HCT116 (cell line): ENCODE data around the gene H2AZ1. TPM values are rescaled to one million over a fixed set of nuclear protein-coding genes. Genes with fewer than 3 reads are reported as not detected.

Experiments used
- ATAC-seq: fragments of 200-7000 bp; cut with Tn5 transposase; 2 replicates; pipeline ENCODE4 v1.9.1; 2020; ENCODE audit warnings: mild to moderate bottlenecking, moderate library complexity
- BruUV-seq: library from RNA; stranded (reverse); fragments of 400-500 nt; replicated peaks from 2 replicates; lab custom pipeline; 2021; lab: Mats Ljungman, UMichigan
- CTCF ChIA-PET: fragments of 300-600 bp; sonication (Branson Sonifier 250); formaldehyde crosslinking; loops from one replicate; lab custom pipeline; 2021; ENCODE audit warnings: antibody characterized with exemption; lab: Charles Lee
- POLR2A ChIA-PET: fragments of 300-600, 350-600 bp; sonication (Branson Sonifier 250); formaldehyde crosslinking; loops from one replicate; lab custom pipeline; 2021; ENCODE audit warnings: antibody characterized with exemption; lab: Charles Lee
- RAD21 ChIA-PET, 2 experiments: fragments of 300-600 bp; sonication (Branson Sonifier 250); formaldehyde crosslinking; loops; one replicate each; lab custom pipeline; 2023; ENCODE audit warnings: low total read pairs in 2 of 2; ENCODE audit not compliant: uncharacterized antibody in 2 of 2, unreplicated experiment in 2 of 2, low non-redundant PET in 1 of 2; lab: Charles Lee
- DNase-seq: peaks from one replicate; pipeline ENCODE4 v3.0.0-alpha.2; 2010; ENCODE audit warnings: low read depth, low spot score
- H2AFZ ChIP-seq: fragments of 200-600 bp; shearing (Covaris generic), sonication (generic); 2 replicates; pipeline ENCODE4 v1.6.1; 2017; ENCODE audit warnings: low read depth, mixed run types, mixed read lengths, antibody characterized with exemption, low read length; ENCODE audit not compliant: poor library complexity, severe bottlenecking
- H3K27ac ChIP-seq: 2 replicates; pipeline ENCODE4 v1.5.1; 2012; ENCODE audit warnings: low read depth, low read length
- H3K27me3 ChIP-seq: fragments of 200-600 bp; sonication (generic); 2 replicates; pipeline ENCODE4 v1.6.1; 2016; ENCODE audit warnings: mixed run types, low read length, mixed read lengths; ENCODE audit not compliant: insufficient read depth
- H3K36me3 ChIP-seq, 2 experiments: fragments of 200-500 bp in 1 of 2; fragments of 200-600 bp in 1 of 2; sonication (Bioruptor generic) in 1 of 2; sonication (generic) in 1 of 2; 2 replicates each; pipeline versions ENCODE4 v1.5.1 to v1.6.1; 2014 to 2016; ENCODE audit warnings: low read length in 2 of 2, inconsistent platforms in 1 of 2, mixed read lengths in 1 of 2, mixed run types in 1 of 2; ENCODE audit not compliant: insufficient read depth in 2 of 2, control insufficient read depth in 1 of 2
- H3K4me1 ChIP-seq, 2 experiments: fragments of 200-600 bp in 1 of 2; sonication (generic) in 1 of 2; 2 replicates each; pipeline versions ENCODE4 v1.5.1 to v1.6.1; 2012 to 2017; ENCODE audit warnings: low read length in 2 of 2, inconsistent platforms in 1 of 2, mild to moderate bottlenecking in 1 of 2, mixed read lengths in 1 of 2, mixed run types in 1 of 2, moderate library complexity in 1 of 2; ENCODE audit not compliant: insufficient read depth in 2 of 2, control insufficient read depth in 1 of 2
- H3K4me2 ChIP-seq: fragments of 200-600 bp; sonication (generic); 2 replicates; pipeline ENCODE4 v1.6.1; 2017; ENCODE audit warnings: mixed run types, low read length, mixed read lengths
- H3K4me3 ChIP-seq, 2 experiments: fragments of 200-600 bp in 1 of 2; sonication (generic) in 1 of 2; replicated peaks in 1 of 2; 2 replicates each; pipeline ENCODE4 v1.5.1; 2011 to 2016; ENCODE audit warnings: low read length in 2 of 2, control low read depth in 1 of 2, low read depth in 1 of 2, mild to moderate bottlenecking in 1 of 2, mixed read lengths in 1 of 2, mixed run types in 1 of 2
- H3K79me2 ChIP-seq: fragments of 200-600 bp; sonication (generic); 2 replicates; pipeline ENCODE4 v1.6.1; 2017; ENCODE audit warnings: mild to moderate bottlenecking, mixed run types, low read length, moderate library complexity, mixed read lengths; ENCODE audit not compliant: insufficient read depth
- H3K9ac ChIP-seq: fragments of 200-600 bp; sonication (generic); 2 replicates; pipeline ENCODE4 v1.6.1; 2016; ENCODE audit warnings: low read length, mixed read lengths
- H3K9me2 ChIP-seq: fragments of 200-600 bp; sonication (generic), shearing (Covaris generic); 2 replicates; pipeline ENCODE4 v1.6.1; 2017; ENCODE audit warnings: mixed run types, mild to moderate bottlenecking, moderate library complexity; ENCODE audit not compliant: insufficient read depth
- H3K9me3 ChIP-seq, 2 experiments: fragments of 200-500 bp in 1 of 2; fragments of 200-600 bp in 1 of 2; sonication (Bioruptor generic) in 1 of 2; sonication (generic) in 1 of 2; 2 replicates each; pipeline ENCODE4 v1.6.1; 2014 to 2017; ENCODE audit warnings: low read length in 2 of 2, mixed read lengths in 2 of 2, inconsistent platforms in 1 of 2, low read depth in 1 of 2, mild to moderate bottlenecking in 1 of 2, mixed run types in 1 of 2, moderate library complexity in 1 of 2; ENCODE audit not compliant: control insufficient read depth in 1 of 2, insufficient read depth in 1 of 2
- H4K20me1 ChIP-seq: fragments of 200-600 bp; sonication (generic), shearing (Covaris generic); 2 replicates; pipeline ENCODE4 v1.6.1; 2017; ENCODE audit warnings: mixed run types, mild to moderate bottlenecking, moderate library complexity; ENCODE audit not compliant: insufficient read depth
- SRF ChIP-seq: IDR thresholded peaks from 2 replicates; pipeline ENCODE4 v1.6.1; 2012; ENCODE audit warnings: low read depth
- intact Hi-C: fragments of 100-400 bp; cut with micrococcal nuclease; formaldehyde crosslinking; loops from 2 replicates; pipeline ENCODE4 v1.10.0; 2022
- total RNA-seq: library from RNA; stranded (reverse); gene quantifications from one replicate; pipeline ENCODE4 v1.2.1, GENCODE V29; 2021; ENCODE audit not compliant: unreplicated experiment
- TF ChIP-seq, protein P1 (sequence below): IDR thresholded peaks from 2 replicates; pipeline ENCODE4 v1.6.1; 2011; ENCODE audit warnings: mild to moderate bottlenecking, low read length, moderate library complexity; ENCODE audit not compliant: insufficient replicate concordance; ENCODE audit errors: extremely low read depth

Gene H2AZ1
- total RNA-seq, 1 experiment from 2014 or later: 839 TPM

DNA sequence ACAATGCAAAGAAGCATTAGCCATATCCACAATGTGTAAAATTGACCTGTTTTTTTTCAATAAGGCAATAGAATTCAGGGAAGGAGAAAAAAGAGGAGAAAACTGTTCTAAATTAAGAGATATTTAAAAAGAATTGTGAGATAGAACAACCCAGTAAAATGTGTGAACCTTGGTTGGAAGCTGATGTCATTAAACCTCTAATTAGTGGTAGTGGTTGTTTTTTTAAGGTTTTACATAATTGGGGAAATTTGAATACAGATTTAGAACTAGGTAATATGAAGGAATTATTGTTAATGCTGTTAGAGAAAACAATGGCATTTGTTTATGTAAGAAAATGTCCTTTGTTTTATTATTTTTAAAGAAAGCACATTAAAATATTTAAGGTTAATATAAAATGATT, 15.1 kb upstream of the H2AZ1 start:
- Histone ChIP-seq H2AFZ (no peak overlapping the region), H3K27ac (no peak overlapping the region), H3K9ac (no peak overlapping the region), H3K27me3 (no peaks in the 10 kb centered on the region), H3K9me3 (no peaks in the 10 kb centered on the region), H3K36me3 (no peaks in the 10 kb centered on the region), H3K4me2 (no peak overlapping the region), H3K4me1 (peaks cover 3 to 17% of the 10 kb centered on the region in 2 experiments; a peak in 2 of 4 replicates), H4K20me1 (no peaks in the 10 kb centered on the region), H3K9me2 (no peaks in the 10 kb centered on the region), H3K4me3 (no peak overlapping the region), H3K79me2 (no peaks in the 10 kb centered on the region)
- intact Hi-C loops: no loop called here
- ChIA-PET CTCF (no interaction called here), POLR2A (no interaction called here), RAD21 (no interaction called here)
- no TSS peak for BruUV-seq
- no peak for ATAC-seq
- no peak for DNase-seq
- TF ChIP-seq, protein P1, sequence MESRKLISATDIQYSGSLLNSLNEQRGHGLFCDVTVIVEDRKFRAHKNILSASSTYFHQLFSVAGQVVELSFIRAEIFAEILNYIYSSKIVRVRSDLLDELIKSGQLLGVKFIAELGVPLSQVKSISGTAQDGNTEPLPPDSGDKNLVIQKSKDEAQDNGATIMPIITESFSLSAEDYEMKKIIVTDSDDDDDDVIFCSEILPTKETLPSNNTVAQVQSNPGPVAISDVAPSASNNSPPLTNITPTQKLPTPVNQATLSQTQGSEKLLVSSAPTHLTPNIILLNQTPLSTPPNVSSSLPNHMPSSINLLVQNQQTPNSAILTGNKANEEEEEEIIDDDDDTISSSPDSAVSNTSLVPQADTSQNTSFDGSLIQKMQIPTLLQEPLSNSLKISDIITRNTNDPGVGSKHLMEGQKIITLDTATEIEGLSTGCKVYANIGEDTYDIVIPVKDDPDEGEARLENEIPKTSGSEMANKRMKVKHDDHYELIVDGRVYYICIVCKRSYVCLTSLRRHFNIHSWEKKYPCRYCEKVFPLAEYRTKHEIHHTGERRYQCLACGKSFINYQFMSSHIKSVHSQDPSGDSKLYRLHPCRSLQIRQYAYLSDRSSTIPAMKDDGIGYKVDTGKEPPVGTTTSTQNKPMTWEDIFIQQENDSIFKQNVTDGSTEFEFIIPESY: no peak
- TF ChIP-seq, all 23 proteins: peak for 0

DNA sequence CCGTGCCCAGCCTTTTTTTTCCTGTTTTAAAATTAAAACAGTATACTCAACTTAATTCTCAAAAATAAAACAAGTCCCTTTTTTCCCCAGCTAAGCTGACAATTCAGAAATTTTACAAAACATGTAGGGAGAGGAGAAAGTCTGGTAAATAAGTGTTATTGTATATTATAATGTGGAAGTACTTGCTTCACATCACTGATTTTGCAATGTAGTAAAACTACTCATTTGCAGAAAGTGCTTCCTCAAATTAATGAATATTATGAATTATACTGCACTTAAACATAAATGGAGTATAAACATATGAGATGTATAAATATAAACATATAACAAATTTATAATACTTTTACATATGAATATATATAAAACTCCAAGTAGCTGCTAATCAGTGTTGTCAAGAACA, 11.6 kb upstream of the H2AZ1 start:
- intact Hi-C loops: no loop called here
- no peak overlapping the region for H2AFZ ChIP-seq
- TF ChIP-seq SRF: no peak
- RAD21 ChIA-PET: interaction anchor here in 1 of 2 experiments (0.7 kb wide), 1 partner anchor 34 kb away, joined by 3 read pairs; no protein-coding TSS in a partner anchor
- POLR2A ChIA-PET: interaction anchor here (2.1 to 5.0 kb wide), 2 partner anchors 11 to 13 kb away, joined by 5 to 25 read pairs; partner anchors contain the start of gene H2AZ1
- H3K27ac ChIP-seq: no peak overlapping the region
- peaks cover 3 to 13% of the 10 kb centered on the region in 2 experiments; a peak in 2 of 4 replicates for H3K4me1 ChIP-seq
- DNase-seq (no peak), ATAC-seq (no peak)
- H3K9me2 ChIP-seq: no peaks in the 10 kb centered on the region
- H3K4me2 ChIP-seq: no peak overlapping the region
- no peaks in the 10 kb centered on the region for H3K36me3 ChIP-seq
- H3K9me3 ChIP-seq: no peaks in the 10 kb centered on the region
- H4K20me1 ChIP-seq: no peaks in the 10 kb centered on the region
- H3K27me3 ChIP-seq: no peaks in the 10 kb centered on the region
- no TSS peak for BruUV-seq
- H3K4me3 ChIP-seq: no peak overlapping the region
- CTCF ChIA-PET: no interaction called here
- H3K9ac ChIP-seq: no peak overlapping the region
- no peaks in the 10 kb centered on the region for H3K79me2 ChIP-seq
